ENCODE results near the gene TRAF5.

DNA sequence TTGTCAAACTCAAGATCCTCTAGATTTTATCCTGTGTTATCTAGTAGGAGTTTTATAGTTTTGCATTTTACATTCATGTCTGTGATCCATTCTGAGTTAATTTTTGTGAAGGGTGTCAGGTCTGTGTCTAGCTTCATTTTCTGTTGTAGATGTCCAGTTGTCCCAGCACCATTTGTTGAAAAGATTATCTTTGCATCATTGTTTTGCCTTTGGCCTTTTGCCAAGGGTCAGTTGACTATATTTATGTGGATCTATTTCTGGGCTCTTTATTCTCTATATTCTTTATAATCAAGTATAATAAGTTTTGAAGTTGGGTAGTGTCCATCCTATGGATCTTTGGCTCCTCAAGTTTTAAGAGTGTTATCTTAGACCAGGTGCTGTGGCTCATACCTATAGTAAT lies 21.9 kb downstream of the TRAF5 start:
- TF ChIP-seq PAX5 (IDR thresholded peaks at IDR 0.05; ENCODE audit: insufficient read depth, low read length, severe bottlenecking) (no peak), POLR2A (IDR thresholded peaks at IDR 0.05; ENCODE audit: low read depth, low read length) (no peak), POLR2AphosphoS5 (IDR thresholded peaks at IDR 0.05; ENCODE audit: low read depth, low read length) (no peak), TAF1 (IDR thresholded peaks at IDR 0.05; ENCODE audit: low read depth, low read length) (no peak), SPI1 (IDR thresholded peaks at IDR 0.05; ENCODE audit: low read depth, low read length) (no peak), POU2F2 (IDR thresholded peaks at IDR 0.05; ENCODE audit: low read depth, low read length) (no peak)
